ENCODE results near the gene SLC66A2. TPM values are rescaled to one million over a fixed set of nuclear protein-coding genes. Genes with fewer than 3 reads are reported as not detected.

SLC66A2 gene
- total and polyA plus RNA-seq, 2 of the 13 experiments (the other 11 are each of a cell fraction or from before 2014, with no cell fraction given) = 33.5 to 41.9 TPM

DNA sequence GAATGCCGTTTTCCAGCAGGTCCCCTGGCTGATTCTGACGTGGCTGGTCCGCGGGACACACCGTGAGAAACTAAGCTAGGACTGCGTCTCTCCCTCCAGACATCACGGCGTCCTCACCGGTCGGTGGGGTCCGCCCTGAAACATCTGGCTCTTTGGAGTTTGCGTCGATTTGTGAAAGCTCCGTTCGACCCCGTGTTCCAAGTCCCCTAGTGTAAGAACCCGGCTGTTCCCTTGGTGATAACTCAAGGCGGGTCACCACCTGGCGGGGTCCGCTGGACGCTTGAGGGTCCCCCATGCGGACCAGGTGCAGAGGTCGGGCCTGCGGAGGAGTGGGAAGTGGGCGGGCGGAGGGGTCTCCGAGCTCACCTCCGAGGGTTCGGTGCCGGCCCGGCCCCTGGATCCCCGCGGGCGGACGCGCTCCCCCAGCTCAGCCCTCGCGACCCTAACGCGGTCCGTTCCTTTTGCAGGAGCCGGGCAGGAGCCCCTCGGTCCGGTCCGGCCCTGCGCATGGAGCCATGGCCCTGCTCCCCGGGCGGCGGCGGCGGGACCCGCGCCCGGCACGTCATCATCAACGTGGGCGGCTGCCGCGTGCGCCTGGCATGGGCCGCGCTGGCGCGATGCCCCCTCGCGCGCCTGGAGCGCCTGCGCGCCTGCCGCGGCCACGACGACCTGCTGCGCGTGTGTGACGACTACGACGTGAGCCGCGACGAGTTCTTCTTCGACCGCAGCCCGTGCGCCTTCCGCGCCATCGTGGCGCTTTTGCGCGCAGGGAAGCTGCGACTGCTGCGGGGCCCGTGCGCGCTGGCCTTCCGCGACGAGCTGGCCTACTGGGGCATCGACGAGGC lies 88.1 kb downstream of the SLC66A2 start:
- no TSS peak for BruUV-seq (replicated peaks)
- H3K36me3 ChIP-seq (replicated peaks in 1 of 2; ENCODE audit: control insufficient read depth in 1 of 2, insufficient read depth in 2 of 2, low read length in 2 of 2) = no peaks in the 10 kb centered on the region
- no peak overlapping the region for H3K27ac ChIP-seq (ENCODE audit: extremely low read length, insufficient read depth, low read length)
- H2AFZ ChIP-seq (ENCODE audit: low read length) = no peak overlapping the region
- no peaks in the 10 kb centered on the region for H4K20me1 ChIP-seq (ENCODE audit: insufficient read depth, low read length)
- H3K4me2 ChIP-seq (ENCODE audit: low read depth, low read length) = no peak overlapping the region
- peaks cover 2 to 42% of the 10 kb centered on the region in 2 experiments for H3K27me3 ChIP-seq (ENCODE audit: control insufficient read depth in 1 of 2, insufficient read depth in 2 of 2, low read length in 2 of 2)
- ATAC-seq (no peak), FAIRE-seq (no peak), DNase-seq (ENCODE audit: low spot score) (no peak)
- WGBS (ENCODE audit: low lambda C conversion rate) = 86% methylated on average over 63 of the region's 102 CpGs
- TF ChIP-seq RARG (CRISPR knock-in tag; IDR thresholded peaks at IDR 0.05; ENCODE audit: low read depth) (no peak), ZNF598 (CRISPR knock-in tag; IDR thresholded peaks at IDR 0.05; ENCODE audit: borderline replicate concordance) (no peak), ZNF326 (CRISPR knock-in tag; IDR thresholded peaks at IDR 0.05; ENCODE audit: borderline replicate concordance) (no peak), SAP130 (CRISPR knock-in tag; IDR thresholded peaks at IDR 0.05; ENCODE audit: low read depth) (no peak)
- H3K79me2 ChIP-seq (ENCODE audit: insufficient read depth, low read length) = no peaks in the 10 kb centered on the region
- CTCF ChIA-PET (ENCODE audit: low intra/inter-chr PET ratio, low total read pairs) = no interaction called here
- POLR2A ChIA-PET = no interaction called here
- no peak overlapping the region for H3K9ac ChIP-seq (ENCODE audit: insufficient read depth, low read depth, low read length)
- H3K4me1 ChIP-seq (ENCODE audit: insufficient read depth, low read length) = no peaks in the 10 kb centered on the region
- H3K9me3 ChIP-seq (ENCODE audit: low read length) = no peaks in the 10 kb centered on the region
- in situ Hi-C loops (cut with HindIII; ENCODE audit: extremely low pct_ligation_motif_present, low pct_unique_long_range_greater_than_20kb) (no loop called here), intact Hi-C loops (cut with micrococcal nuclease; ENCODE audit: unreplicated experiment) (no loop called here)
- H3K4me3 ChIP-seq (replicated peaks in 1 of 3; ENCODE audit: insufficient read depth in 1 of 3, low read depth in 2 of 3, low read length in 3 of 3) = no peak overlapping the region

DNA sequence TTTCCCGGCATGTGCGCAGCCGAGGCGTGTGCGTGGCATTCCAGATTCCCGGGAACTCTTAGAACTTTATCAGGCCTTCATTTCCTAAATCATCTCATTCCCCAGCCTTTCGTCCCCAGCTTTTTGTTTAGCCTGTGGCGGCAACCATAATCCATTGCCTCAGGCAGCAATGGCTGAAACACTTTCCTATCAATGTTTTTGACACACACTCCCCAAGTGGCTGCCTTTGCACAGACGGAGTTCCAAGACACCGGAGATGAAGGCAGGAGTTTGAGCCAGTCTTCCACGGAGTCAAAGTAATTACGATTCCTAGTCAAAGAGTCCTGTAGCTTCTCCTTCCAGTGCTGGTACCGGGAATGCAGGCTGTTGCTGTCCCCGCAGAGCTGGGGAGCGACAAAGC lies 88.9 kb downstream of the SLC66A2 start:
- DNase-seq (ENCODE audit: low spot score) (no peak), FAIRE-seq (no peak), ATAC-seq (no peak)
- no TSS peak for BruUV-seq (replicated peaks)
- Histone ChIP-seq H3K36me3 (replicated peaks in 1 of 2; ENCODE audit: control insufficient read depth in 1 of 2, insufficient read depth in 2 of 2, low read length in 2 of 2) (no peaks in the 10 kb centered on the region), H3K4me3 (replicated peaks in 1 of 3; ENCODE audit: insufficient read depth in 1 of 3, low read depth in 2 of 3, low read length in 3 of 3) (no peak overlapping the region), H3K9ac (ENCODE audit: insufficient read depth, low read depth, low read length) (no peak overlapping the region), H3K27ac (ENCODE audit: extremely low read length, insufficient read depth, low read length) (no peak overlapping the region), H3K27me3 (ENCODE audit: control insufficient read depth in 1 of 2, insufficient read depth in 2 of 2, low read length in 2 of 2) (peaks cover 2 to 37% of the 10 kb centered on the region in 2 experiments), H3K9me3 (ENCODE audit: low read length) (no peaks in the 10 kb centered on the region), H4K20me1 (ENCODE audit: insufficient read depth, low read length) (no peaks in the 10 kb centered on the region), H3K4me2 (ENCODE audit: low read depth, low read length) (no peak overlapping the region), H3K4me1 (ENCODE audit: insufficient read depth, low read length) (no peaks in the 10 kb centered on the region), H2AFZ (ENCODE audit: low read length) (no peak overlapping the region), H3K79me2 (ENCODE audit: insufficient read depth, low read length) (no peaks in the 10 kb centered on the region)
- WGBS (ENCODE audit: low lambda C conversion rate) = 62% methylated on average over 15 of the region's 15 CpGs
- in situ Hi-C loops (cut with HindIII; ENCODE audit: extremely low pct_ligation_motif_present, low pct_unique_long_range_greater_than_20kb) = no loop called here
- intact Hi-C loops (cut with micrococcal nuclease; ENCODE audit: unreplicated experiment) = no loop called here
- TF ChIP-seq TEAD2 (CRISPR knock-in tag; IDR thresholded peaks at IDR 0.05) = no peak
- TF ChIP-seq MED1 (CRISPR knock-in tag; IDR thresholded peaks at IDR 0.05) = no peak
- TF ChIP-seq ZBTB42 (CRISPR knock-in tag; IDR thresholded peaks at IDR 0.05) = no peak
- TF ChIP-seq ZNF766 (CRISPR knock-in tag; IDR thresholded peaks at IDR 0.05; ENCODE audit: borderline replicate concordance) = no peak
- TF ChIP-seq ZNF879 (CRISPR knock-in tag; IDR thresholded peaks at IDR 0.05) = no peak
- TF ChIP-seq ZNF678 (CRISPR knock-in tag; IDR thresholded peaks at IDR 0.05) = no peak
- POLR2A ChIA-PET = no interaction called here
- CTCF ChIA-PET (ENCODE audit: low intra/inter-chr PET ratio, low total read pairs) = no interaction called here
